Heart left ventricle (tissue), 13 donors: Measurements from ENCODE around the gene MARK3.

ENCODE experiments used
- CTCF ChIP-seq, 12 donors: fragments of 200-600 bp; sonication (generic) in 4 of 12; IDR thresholded peaks; one replicate each; pipeline versions ENCODE4 v1.5.0 to v1.8.0; 2018 to 2022; ENCODE audit warnings: antibody characterized with exemption in 12 of 12, mild to moderate bottlenecking in 5 of 12
- POLR2A ChIP-seq, 2 donors: fragments of 450-650 bp; IDR thresholded peaks; one replicate each; pipeline ENCODE4 v1.6.1; 2017; ENCODE audit warnings: antibody characterized with exemption in 2 of 2, mild to moderate bottlenecking in 2 of 2, moderate library complexity in 2 of 2
- donor health status: ischemic (EF 13 %, LVEDD 7.1; RV severe dilation, severe dysfunction).
- donor health status: DM: no; HTN: yes; CAD: no.
- donor health status: DM: no; HTN: no; CAD: no.
- donor health status: ischemic (EF 25% LVEDD 6.9; RV normal size, moderate dysfunction).
- donor health status: ischemic (EF 25% LVEDD 5.7; RV mildly dilated, moderate dysfunction).
- donor health status: ischemic (EF 35%, LVEDD 5.7; RV mildly dilated, moderate dysfunction).
- donor health status: nonischemic (EF 11% LVEDD 7.7; RV severe dilation, severe dysfunction).
- donor health status: DM: yes; HTN: yes; CAD: no.
- donor health status: PGD.
- donor health status: ischemic (EF 29% LVEDD 5.4; RV normal size, mild dysfunction).
- donor health status: nonischemic (EF 23%, LVEDD 6.1; RV moderate dilation, normal function).

GRCh38 chr14:103353362-103353761 is 31.9 kb upstream of the MARK3 start:
- TF ChIP-seq CTCF (IDR thresholded peaks at IDR 0.05) = no peak
- TF ChIP-seq POLR2A (IDR thresholded peaks at IDR 0.05) = no peak
